CD8-positive, alpha-beta memory T cell (primary cell): ENCODE results near the gene CHI3L2. TPM values are rescaled to one million over a fixed set of nuclear protein-coding genes. Genes with fewer than 3 reads are reported as not detected.

ENCODE experiments used
- CTCF ChIA-PET: fragments of 350-600 bp; sonication (Branson Sonifier 250); formaldehyde crosslinking; loops from one replicate; lab custom pipeline; 2021; ENCODE audit warnings: antibody characterized with exemption; lab: Charles Lee
- POLR2A ChIA-PET: fragments of 350-600 bp; sonication (Branson Sonifier 250); formaldehyde crosslinking; loops from one replicate; lab custom pipeline; 2021; ENCODE audit warnings: antibody characterized with exemption; lab: Charles Lee
- DNase-seq, 5 donors: peaks; one replicate each; pipeline versions ENCODE4 v3.0.0 to v3.0.0-alpha.2; 2020 to 2022; ENCODE audit warnings: mixed read lengths in 1 of 5
- H3K27ac ChIP-seq: one replicate; pipeline ENCODE4 v1.7.0; 2013; ENCODE audit warnings: low read depth, mild to moderate bottlenecking, low read length, moderate library complexity
- H3K27me3 ChIP-seq: 2 replicates; pipeline ENCODE4 v1.7.0; 2013; ENCODE audit warnings: low read length, mild to moderate bottlenecking; ENCODE audit not compliant: insufficient read depth, poor library complexity, severe bottlenecking
- H3K36me3 ChIP-seq: 2 replicates; pipeline ENCODE4 v1.7.0; 2013; ENCODE audit warnings: mild to moderate bottlenecking, low read length, moderate library complexity; ENCODE audit not compliant: insufficient read depth
- H3K4me1 ChIP-seq: 2 replicates; pipeline ENCODE4 v1.7.0; 2013; ENCODE audit warnings: mild to moderate bottlenecking, low read length, moderate library complexity; ENCODE audit not compliant: insufficient read depth
- H3K4me3 ChIP-seq: 2 replicates; pipeline ENCODE4 v1.7.0; 2013; ENCODE audit warnings: mild to moderate bottlenecking, low read length
- H3K9me3 ChIP-seq: 2 replicates; pipeline ENCODE4 v1.7.0; 2013; ENCODE audit warnings: mild to moderate bottlenecking, low read length
- H3K27ac Mint-ChIP-seq, 8 donors: one replicate each; pipeline ENCODE4 v1.8.0; 2020 to 2021; ENCODE audit warnings: mixed read lengths in 8 of 8, mild to moderate bottlenecking in 6 of 8, inconsistent platforms in 3 of 8, moderate library complexity in 3 of 8
- H3K27me3 Mint-ChIP-seq, 2 donors: one replicate each; pipeline ENCODE4 v1.8.0; 2020 to 2021; ENCODE audit warnings: mixed read lengths in 2 of 2, mild to moderate bottlenecking in 1 of 2, moderate library complexity in 1 of 2
- H3K36me3 Mint-ChIP-seq, 3 donors: one replicate each; pipeline ENCODE4 v1.8.0; 2020 to 2021; ENCODE audit warnings: mixed read lengths in 3 of 3, inconsistent platforms in 1 of 3, mild to moderate bottlenecking in 1 of 3
- H3K4me1 Mint-ChIP-seq, 3 donors: one replicate each; pipeline ENCODE4 v1.8.0; 2020 to 2021; ENCODE audit warnings: mixed read lengths in 3 of 3, inconsistent platforms in 1 of 3, mild to moderate bottlenecking in 1 of 3
- H3K4me3 Mint-ChIP-seq, 7 donors: one replicate each; pipeline ENCODE4 v1.8.0; 2020 to 2021; ENCODE audit warnings: mixed read lengths in 7 of 7, mild to moderate bottlenecking in 6 of 7, moderate library complexity in 4 of 7, inconsistent platforms in 2 of 7
- H3K9me3 Mint-ChIP-seq, 5 donors: one replicate each; pipeline ENCODE4 v1.8.0; 2020 to 2022; ENCODE audit warnings: mixed read lengths in 5 of 5, mild to moderate bottlenecking in 3 of 5, moderate library complexity in 2 of 5, inconsistent platforms in 1 of 5
- polyA plus RNA-seq: library from polyadenylated mRNA; unstranded; fragments of 300-500 nt; fragmentation: Illumina TruSeq; gene quantifications from one replicate; pipeline ENCODE4 v1.2.3, GENCODE V29; 2021
- total RNA-seq, 2 experiments: library from RNA; stranded (reverse); gene quantifications; one replicate each; pipeline ENCODE4 v1.2.3, GENCODE V29; 2021

CHI3L2 gene
- total and polyA plus RNA-seq, 3 experiments from 2014 or later = 1.6 to 20.8 (median 1.9) TPM

DNA sequence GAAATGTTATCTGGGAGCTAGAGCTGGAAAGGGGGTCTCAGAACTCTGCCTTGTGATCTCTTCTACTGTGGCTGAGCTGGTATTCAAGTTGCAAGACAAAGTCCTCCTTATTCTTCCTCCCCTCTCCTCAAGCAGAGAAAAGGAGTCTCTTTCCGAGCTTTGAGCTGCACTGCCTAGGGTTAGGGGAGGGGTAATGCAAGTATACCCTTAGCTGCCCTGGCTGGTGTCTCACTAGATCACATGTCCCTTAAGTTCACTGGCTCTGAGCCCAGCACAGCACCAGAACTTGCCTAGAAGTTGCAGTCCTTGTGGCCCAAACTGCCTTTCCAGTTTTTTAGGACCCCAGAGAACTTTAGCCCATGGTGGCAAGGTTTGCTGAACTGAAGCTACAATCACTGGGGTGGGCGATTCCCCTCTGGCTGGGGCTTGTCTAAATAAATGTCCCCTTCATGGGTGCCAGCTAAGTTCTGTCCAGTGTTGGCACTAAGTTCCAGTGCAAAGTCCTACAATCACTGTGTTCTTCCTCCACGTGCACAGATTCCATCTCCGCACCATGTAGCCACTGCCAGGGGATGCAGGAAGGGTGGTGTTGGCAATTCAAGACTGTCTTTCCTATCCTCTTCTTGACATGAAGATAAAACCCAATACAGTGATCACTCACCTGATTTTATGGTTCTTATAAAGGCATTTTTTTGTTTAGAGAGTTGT lies 40.4 kb downstream of the CHI3L2 start:
- Histone ChIP-seq H3K36me3 (no peaks in the 10 kb centered on the region), H3K9me3 (no peaks in the 10 kb centered on the region), H3K4me3 (no peak overlapping the region), H3K27me3 (peaks cover 17% of the 10 kb centered on the region), H3K4me1 (peaks cover 8% of the 10 kb centered on the region), H3K27ac (no peak overlapping the region)
- DNase-seq = no peak
- CTCF ChIA-PET = interaction anchor here (1.0 to 1.4 kb wide), 2 partner anchors 16 to 81 kb away, joined by 3 read pairs; no protein-coding TSS in a partner anchor
- POLR2A ChIA-PET = no interaction called here
- Mint-ChIP-seq H3K4me3 (no peak overlapping the region), H3K27me3 (peaks cover 30 to 36% of the 10 kb centered on the region in 2 donors), H3K4me1 (peaks cover 0 to 11% (median 4%) of the 10 kb centered on the region in 3 donors), H3K36me3 (peaks cover 0 to 39% (median 0%) of the 10 kb centered on the region in 3 donors), H3K27ac (no peak overlapping the region), H3K9me3 (peaks cover 2 to 17% (median 11%) of the 10 kb centered on the region in 5 donors)

DNA sequence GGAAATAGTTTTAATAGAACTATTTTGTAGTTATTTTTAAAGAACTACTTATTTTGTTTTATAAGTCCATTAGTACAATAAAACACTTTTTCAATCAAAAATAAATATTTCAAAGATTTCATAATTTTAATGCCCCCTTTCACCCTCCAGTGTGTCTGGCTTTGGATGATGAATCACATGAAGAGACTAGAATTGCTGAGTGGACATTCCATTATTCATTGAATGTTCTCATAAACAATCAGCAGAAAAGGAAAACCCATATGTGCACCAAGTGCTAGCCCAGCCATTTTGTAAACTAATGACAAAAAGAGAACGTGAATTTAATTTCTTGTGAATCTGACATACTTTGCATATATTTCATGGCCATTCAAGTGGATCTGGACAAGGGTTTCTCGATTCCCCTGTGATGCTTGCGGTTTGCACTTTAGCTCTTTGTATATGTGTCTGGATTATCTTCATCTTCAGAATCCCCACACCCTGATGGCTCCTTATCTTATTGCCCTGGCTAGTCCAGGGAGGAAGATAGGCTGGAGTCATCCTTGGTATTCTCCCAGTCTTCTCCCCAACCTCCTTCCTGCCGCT lies 42.4 kb downstream of the CHI3L2 start:
- Mint-ChIP-seq H3K36me3 (peaks cover 0 to 29% (median 0%) of the 10 kb centered on the region in 3 donors), H3K4me3 (no peak overlapping the region), H3K27ac (no peak overlapping the region), H3K9me3 (peaks cover 2 to 17% (median 9%) of the 10 kb centered on the region in 5 donors), H3K4me1 (peaks cover 8 to 18% (median 8%) of the 10 kb centered on the region in 3 donors), H3K27me3 (peaks cover 30 to 35% of the 10 kb centered on the region in 2 donors)
- Histone ChIP-seq H3K27me3 (peaks cover 17% of the 10 kb centered on the region), H3K9me3 (no peaks in the 10 kb centered on the region), H3K4me3 (no peak overlapping the region), H3K36me3 (no peaks in the 10 kb centered on the region), H3K4me1 (peaks cover 8% of the 10 kb centered on the region), H3K27ac (no peak overlapping the region)
- DNase-seq = no peak
- ChIA-PET POLR2A (no interaction called here), CTCF (no interaction called here)

DNA sequence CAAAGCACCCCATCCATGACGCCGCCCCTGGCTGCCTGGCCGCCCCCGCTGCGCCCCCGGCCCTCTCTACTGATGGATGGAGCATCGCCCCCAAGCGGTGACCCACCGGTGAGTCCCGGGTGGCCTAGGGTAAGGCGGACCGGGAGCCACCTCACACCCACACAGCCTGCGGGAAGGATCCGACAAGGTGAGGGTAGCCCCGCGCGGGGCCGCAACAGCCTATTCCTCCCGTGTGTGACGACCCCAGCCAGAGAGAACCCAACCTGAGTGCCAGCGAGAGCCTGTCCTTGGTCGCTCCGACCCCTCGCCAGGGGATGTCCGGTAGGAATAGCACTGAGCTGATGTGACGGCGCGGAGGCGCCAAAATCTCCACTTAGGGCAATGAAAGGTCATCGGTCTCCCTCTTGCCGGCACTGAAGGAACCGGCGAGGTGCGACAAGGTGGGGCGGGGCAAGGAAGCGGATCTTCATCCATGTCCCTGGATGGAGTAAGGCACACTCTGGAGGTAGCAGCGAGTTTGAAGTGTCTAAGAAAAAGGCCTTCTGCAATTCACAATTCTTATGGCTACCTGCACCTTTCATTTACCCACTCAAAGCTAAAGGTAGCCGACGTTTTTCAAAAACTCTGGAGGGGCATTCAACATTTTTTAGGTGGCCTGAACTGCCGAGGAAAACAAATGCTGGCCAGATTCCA lies 43.4 kb downstream of the CHI3L2 start:
- Mint-ChIP-seq H3K9me3 (peaks cover 0 to 9% (median 5%) of the 10 kb centered on the region in 5 donors), H3K27ac (no peak overlapping the region), H3K27me3 (peaks cover 30 to 35% of the 10 kb centered on the region in 2 donors), H3K36me3 (peaks cover 0 to 21% (median 0%) of the 10 kb centered on the region in 3 donors), H3K4me1 (peaks cover 12 to 27% (median 18%) of the 10 kb centered on the region in 3 donors), H3K4me3 (peak overlapping the region in 5 of 7 donors; percentile 56 to 82 (median 58))
- DNase-seq = peak in 1 of 5 donors; percentile 5
- H3K4me3 ChIP-seq = peak overlapping the region; percentile 23
- H3K27me3 ChIP-seq = peaks cover 17% of the 10 kb centered on the region
- H3K27ac ChIP-seq = no peak overlapping the region
- peaks cover 8% of the 10 kb centered on the region for H3K4me1 ChIP-seq
- ChIA-PET CTCF (interaction anchor here (1.5 kb wide), 1 partner anchor 74 kb away, joined by 3 read pairs; no protein-coding TSS in a partner anchor), POLR2A (no interaction called here)
- H3K9me3 ChIP-seq = no peaks in the 10 kb centered on the region
- no peaks in the 10 kb centered on the region for H3K36me3 ChIP-seq

DNA sequence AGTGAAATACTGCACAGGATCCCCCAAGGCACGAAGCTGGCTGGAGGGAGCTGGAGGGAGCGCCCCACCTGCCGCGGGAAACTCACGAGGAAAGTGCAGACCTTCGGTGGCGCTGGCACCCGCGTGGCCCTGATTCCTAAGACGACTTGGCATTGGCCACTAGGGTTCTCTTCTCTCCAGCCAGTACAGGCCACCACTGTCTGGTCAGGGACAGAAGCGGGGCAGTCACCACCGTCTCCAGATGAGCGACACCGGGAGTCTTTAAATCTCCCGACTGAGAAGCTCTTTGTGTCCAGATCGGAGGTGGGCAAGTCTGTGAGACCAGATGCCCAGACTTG lies 43.9 kb downstream of the CHI3L2 start:
- POLR2A ChIA-PET = no interaction called here
- H3K27ac Mint-ChIP-seq = peak overlapping the region in 1 of 8 donors; percentile 18
- DNase-seq = no peak
- peaks cover 8% of the 10 kb centered on the region for H3K4me1 ChIP-seq
- no peaks in the 10 kb centered on the region for H3K36me3 ChIP-seq
- H3K4me3 ChIP-seq = peak overlapping the region; percentile 23
- peak overlapping the region in 4 of 7 donors; percentile 52 to 62 (median 56) for H3K4me3 Mint-ChIP-seq
- no peak overlapping the region for H3K27ac ChIP-seq
- CTCF ChIA-PET = interaction anchor here (1.5 kb wide), 1 partner anchor 75 kb away, joined by 3 read pairs; no protein-coding TSS in a partner anchor
- H3K9me3 ChIP-seq = no peaks in the 10 kb centered on the region
- H3K9me3 Mint-ChIP-seq = peaks cover 0 to 4% (median 0%) of the 10 kb centered on the region in 5 donors
- H3K36me3 Mint-ChIP-seq = peaks cover 0 to 16% (median 0%) of the 10 kb centered on the region in 3 donors
- H3K27me3 Mint-ChIP-seq = peaks cover 30 to 33% of the 10 kb centered on the region in 2 donors
- peaks cover 17% of the 10 kb centered on the region for H3K27me3 ChIP-seq
- H3K4me1 Mint-ChIP-seq = peaks cover 12 to 31% (median 21%) of the 10 kb centered on the region in 3 donors

DNA sequence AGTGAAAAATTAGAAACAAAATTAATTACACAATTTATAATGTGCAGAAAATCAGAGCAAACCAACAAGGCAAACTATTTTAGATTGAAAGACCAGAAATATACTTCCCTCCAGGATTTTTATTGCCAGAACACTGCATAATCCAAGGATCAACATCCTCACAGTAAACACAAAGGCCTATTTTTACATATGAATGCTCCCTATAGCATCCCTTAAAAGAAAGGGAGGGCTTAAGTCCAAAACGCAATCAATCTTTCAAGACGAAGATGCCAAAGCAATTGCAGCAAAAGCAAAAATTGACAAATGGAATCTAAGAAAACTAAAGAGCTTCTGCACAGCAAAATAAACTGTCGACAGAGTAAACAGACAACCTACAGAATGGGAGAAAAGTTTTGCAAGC lies 44.6 kb downstream of the CHI3L2 start:
- peaks cover 30 to 32% of the 10 kb centered on the region in 2 donors for H3K27me3 Mint-ChIP-seq
- peaks cover 0 to 2% (median 0%) of the 10 kb centered on the region in 5 donors for H3K9me3 Mint-ChIP-seq
- peaks cover 8% of the 10 kb centered on the region for H3K4me1 ChIP-seq
- no peak for DNase-seq
- peaks cover 0 to 14% (median 0%) of the 10 kb centered on the region in 3 donors for H3K36me3 Mint-ChIP-seq
- POLR2A ChIA-PET = no interaction called here
- H3K4me3 ChIP-seq = no peak overlapping the region
- H3K27ac Mint-ChIP-seq = no peak overlapping the region
- no peaks in the 10 kb centered on the region for H3K36me3 ChIP-seq
- H3K27me3 ChIP-seq = peaks cover 17% of the 10 kb centered on the region
- CTCF ChIA-PET = interaction anchor here (1.5 kb wide), 1 partner anchor 75 kb away, joined by 3 read pairs; no protein-coding TSS in a partner anchor
- peak overlapping the region in 1 of 7 donors; percentile 52 for H3K4me3 Mint-ChIP-seq
- no peak overlapping the region for H3K27ac ChIP-seq
- peaks cover 12 to 33% (median 23%) of the 10 kb centered on the region in 3 donors for H3K4me1 Mint-ChIP-seq
- H3K9me3 ChIP-seq = no peaks in the 10 kb centered on the region

DNA sequence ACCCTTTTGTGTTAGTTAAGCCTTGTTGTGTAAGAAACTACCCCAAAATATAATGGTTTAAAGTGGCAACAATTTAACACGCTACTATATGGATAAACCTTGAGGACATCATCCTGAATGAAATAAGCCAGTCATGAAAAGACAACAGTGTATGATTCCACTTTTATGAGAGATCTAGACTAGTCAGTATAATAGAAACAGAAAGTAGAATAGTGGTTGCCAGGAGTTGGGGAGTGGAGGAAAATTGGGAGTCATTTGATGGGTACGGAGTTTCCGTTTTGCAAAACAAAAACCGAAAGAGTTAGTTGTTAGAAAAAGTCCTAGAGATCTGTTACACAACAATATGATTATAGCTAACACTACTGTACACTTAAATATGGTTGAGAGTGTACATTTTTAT lies 47.1 kb downstream of the CHI3L2 start:
- ChIA-PET CTCF (interaction anchor here (0.9 kb wide), 1 partner anchor 19 kb away, joined by 3 read pairs; no protein-coding TSS in a partner anchor), POLR2A (no interaction called here)
- no peak for DNase-seq
- Mint-ChIP-seq H3K9me3 (peaks cover 0 to 2% (median 0%) of the 10 kb centered on the region in 5 donors), H3K36me3 (peaks cover 0 to 10% (median 0%) of the 10 kb centered on the region in 3 donors), H3K27me3 (peaks cover 30 to 32% of the 10 kb centered on the region in 2 donors), H3K4me1 (peaks cover 15 to 42% (median 32%) of the 10 kb centered on the region in 3 donors), H3K4me3 (peak overlapping the region in 6 of 7 donors; percentile 14 to 70 (median 54)), H3K27ac (peak overlapping the region in 4 of 8 donors; percentile 7 to 55 (median 14))
- H3K4me1 ChIP-seq = peaks cover 8% of the 10 kb centered on the region
- H3K27ac ChIP-seq = no peak overlapping the region
- no peaks in the 10 kb centered on the region for H3K9me3 ChIP-seq
- H3K4me3 ChIP-seq = no peak overlapping the region
- H3K27me3 ChIP-seq = peaks cover 17% of the 10 kb centered on the region
- no peaks in the 10 kb centered on the region for H3K36me3 ChIP-seq

DNA sequence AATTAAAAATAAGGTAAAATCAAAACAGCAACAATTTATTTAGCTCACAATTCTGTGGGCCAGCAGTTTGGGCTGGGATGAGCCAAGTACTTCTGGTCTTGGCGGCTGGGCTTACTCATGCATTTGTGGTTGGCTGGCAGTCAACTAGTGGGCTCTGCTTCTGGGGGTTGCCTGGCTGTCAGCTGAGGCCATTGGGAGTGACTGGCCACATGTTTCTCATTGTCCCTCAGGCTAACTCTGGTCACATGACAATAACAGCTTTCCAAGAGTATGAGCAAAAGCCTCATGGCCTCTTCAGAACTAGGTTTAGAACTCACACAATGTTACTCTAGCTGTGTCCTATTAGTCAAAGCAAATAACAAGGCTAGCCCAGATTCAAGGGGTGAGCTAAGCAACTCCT lies 47.6 kb downstream of the CHI3L2 start:
- Mint-ChIP-seq H3K36me3 (peaks cover 0 to 10% (median 0%) of the 10 kb centered on the region in 3 donors), H3K4me3 (peak overlapping the region in 6 of 7 donors; percentile 22 to 70 (median 54)), H3K27ac (peak overlapping the region in 3 of 8 donors; percentile 12 to 73 (median 66)), H3K4me1 (peaks cover 15 to 42% (median 32%) of the 10 kb centered on the region in 3 donors), H3K27me3 (peaks cover 27 to 29% of the 10 kb centered on the region in 2 donors), H3K9me3 (peaks cover 0 to 2% (median 0%) of the 10 kb centered on the region in 5 donors)
- H3K27ac ChIP-seq = no peak overlapping the region
- H3K36me3 ChIP-seq = no peaks in the 10 kb centered on the region
- POLR2A ChIA-PET = no interaction called here
- no peaks in the 10 kb centered on the region for H3K9me3 ChIP-seq
- H3K4me1 ChIP-seq = peaks cover 8% of the 10 kb centered on the region
- no peak for DNase-seq
- peaks cover 15% of the 10 kb centered on the region for H3K27me3 ChIP-seq
- CTCF ChIA-PET = interaction anchor here (0.9 kb wide), 1 partner anchor 20 kb away, joined by 3 read pairs; no protein-coding TSS in a partner anchor
- no peak overlapping the region for H3K4me3 ChIP-seq
